ENCODE measurements around the gene ZNF169.
A peak's percentile ranks its signal among the peaks of the same experiment; 100 is the strongest.
"Not testable (repeated sequence)": the region's sequence is repeated elsewhere in the genome, so short reads cannot be mapped to it uniquely, and the experiment has no call there.

ZNF169 gene

GRCh38 chr9:94323153-94323798 lies 64.2 kb downstream of the ZNF169 start:
- H3K4me1 ChIP-seq (ENCODE audit: control insufficient read depth, low read depth, low read length); DNase-seq; H2BK15ac ChIP-seq (replicated peaks; ENCODE audit: low read depth); H2BK120ac ChIP-seq (ENCODE audit: low read depth, low read length); H2BK5ac ChIP-seq (ENCODE audit: low read length); H3K18ac ChIP-seq (ENCODE audit: low read length); H2AK5ac ChIP-seq (ENCODE audit: low read length); H3K4me3 ChIP-seq (ENCODE audit: low read length); H3K36me3 ChIP-seq (ENCODE audit: control insufficient read depth, insufficient read depth, low read length); H3K56ac ChIP-seq (ENCODE audit: low read length); H3K4ac ChIP-seq (ENCODE audit: low read depth, low read length); H3K27ac ChIP-seq (ENCODE audit: low read depth, low read length); H3K23ac ChIP-seq (ENCODE audit: low read length); H3K9ac ChIP-seq (ENCODE audit: low read length); H3K79me1 ChIP-seq (ENCODE audit: low read length); H3K4me2 ChIP-seq (ENCODE audit: low read length); H4K8ac ChIP-seq (ENCODE audit: low read depth, low read length); H4K5ac ChIP-seq (ENCODE audit: low read length); H3K27me3 ChIP-seq (ENCODE audit: insufficient read depth, low read length, poor library complexity); H3K79me2 ChIP-seq (ENCODE audit: control insufficient read depth, insufficient read depth, low read length): not testable (repeated sequence)
- WGBS (ENCODE audit: extremely low coverage, insufficient coverage, low lambda C conversion rate) = no CpG with 5 or more reads among the region's 18 CpGs

DNA sequence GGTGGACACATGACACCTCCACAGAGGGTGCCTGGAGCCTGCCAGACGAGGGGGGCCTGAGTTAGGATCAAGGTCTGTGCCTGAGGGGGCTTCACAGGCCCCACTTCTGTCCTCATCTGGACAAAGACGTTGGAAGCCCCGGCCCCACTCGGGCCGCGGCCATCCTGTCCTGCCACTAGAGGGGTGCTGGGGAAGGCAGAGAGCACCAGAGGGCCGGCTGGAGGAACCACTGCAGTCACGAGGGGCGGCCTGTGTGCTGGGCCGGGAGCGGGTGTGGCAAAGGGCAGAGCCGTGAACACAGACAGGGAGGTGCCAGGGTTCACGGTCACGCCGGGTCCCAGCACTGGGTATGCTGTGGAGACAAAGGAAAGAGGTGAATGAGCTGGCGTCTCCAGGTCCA lies 66.5 kb downstream of the ZNF169 start:
- H4K8ac ChIP-seq (ENCODE audit: low read depth, low read length); H3K18ac ChIP-seq (ENCODE audit: low read length); H3K4me3 ChIP-seq (ENCODE audit: low read length); H2BK120ac ChIP-seq (ENCODE audit: low read depth, low read length); H3K27ac ChIP-seq (ENCODE audit: low read depth, low read length); DNase-seq; H3K9ac ChIP-seq (ENCODE audit: low read length); H3K27me3 ChIP-seq (ENCODE audit: insufficient read depth, low read length, poor library complexity); H3K79me2 ChIP-seq (ENCODE audit: control insufficient read depth, insufficient read depth, low read length); H3K79me1 ChIP-seq (ENCODE audit: low read length); H3K36me3 ChIP-seq (ENCODE audit: control insufficient read depth, insufficient read depth, low read length); H2BK5ac ChIP-seq (ENCODE audit: low read length); H3K56ac ChIP-seq (ENCODE audit: low read length); H3K23ac ChIP-seq (ENCODE audit: low read length); H3K4ac ChIP-seq (ENCODE audit: low read depth, low read length); H3K4me1 ChIP-seq (ENCODE audit: control insufficient read depth, low read depth, low read length); H4K5ac ChIP-seq (ENCODE audit: low read length); H2BK15ac ChIP-seq (replicated peaks; ENCODE audit: low read depth); H3K4me2 ChIP-seq (ENCODE audit: low read length); H2AK5ac ChIP-seq (ENCODE audit: low read length): not testable (repeated sequence)
- no CpG with 5 or more reads among the region's 16 CpGs for WGBS (ENCODE audit: extremely low coverage, insufficient coverage, low lambda C conversion rate)

- H3K27me3 ChIP-seq (ENCODE audit: insufficient read depth, low read length, poor library complexity) = not testable (repeated sequence)
Measured at GRCh38 chr9:94328544-94328943, 69.4 kb downstream of the ZNF169 start, which contains the start of gene NUTM2F. Gene NUTM2F, minus strand, starts transcription at chr9:94328644. Its CDS starts 21 bp downstream, at chr9:94328623.

GRCh38 chr9:94336445-94336844 lies 77.3 kb downstream of the ZNF169 start:
- H3K27ac ChIP-seq (ENCODE audit: low read depth, low read length); H2BK15ac ChIP-seq (replicated peaks; ENCODE audit: low read depth); H2BK5ac ChIP-seq (ENCODE audit: low read length); H3K23ac ChIP-seq (ENCODE audit: low read length); H3K4me3 ChIP-seq (ENCODE audit: low read length); H3K79me1 ChIP-seq (ENCODE audit: low read length); H3K4ac ChIP-seq (ENCODE audit: low read depth, low read length); H3K4me2 ChIP-seq (ENCODE audit: low read length); H3K4me1 ChIP-seq (ENCODE audit: control insufficient read depth, low read depth, low read length); H3K56ac ChIP-seq (ENCODE audit: low read length); DNase-seq; H4K8ac ChIP-seq (ENCODE audit: low read depth, low read length); H3K36me3 ChIP-seq (ENCODE audit: control insufficient read depth, insufficient read depth, low read length); H3K27me3 ChIP-seq (ENCODE audit: insufficient read depth, low read length, poor library complexity); H2BK120ac ChIP-seq (ENCODE audit: low read depth, low read length); H2AK5ac ChIP-seq (ENCODE audit: low read length); H3K18ac ChIP-seq (ENCODE audit: low read length); H3K79me2 ChIP-seq (ENCODE audit: control insufficient read depth, insufficient read depth, low read length); H3K9ac ChIP-seq (ENCODE audit: low read length); H4K5ac ChIP-seq (ENCODE audit: low read length): not testable (repeated sequence)
- no CpG with 5 or more reads among the region's 4 CpGs for WGBS (ENCODE audit: extremely low coverage, insufficient coverage, low lambda C conversion rate)

More at GRCh38 chr9:94328544-94328943, 69.4 kb downstream of the ZNF169 start, which contains the start of gene NUTM2F:
- not testable (repeated sequence) for H3K27ac ChIP-seq (ENCODE audit: low read depth, low read length); H4K5ac ChIP-seq (ENCODE audit: low read length); H4K8ac ChIP-seq (ENCODE audit: low read depth, low read length); DNase-seq; H3K79me1 ChIP-seq (ENCODE audit: low read length); H3K4me1 ChIP-seq (ENCODE audit: control insufficient read depth, low read depth, low read length); H2BK5ac ChIP-seq (ENCODE audit: low read length); H3K79me2 ChIP-seq (ENCODE audit: control insufficient read depth, insufficient read depth, low read length); H3K4me2 ChIP-seq (ENCODE audit: low read length); H3K4me3 ChIP-seq (ENCODE audit: low read length); H3K18ac ChIP-seq (ENCODE audit: low read length); H2BK15ac ChIP-seq (replicated peaks; ENCODE audit: low read depth); H3K56ac ChIP-seq (ENCODE audit: low read length); H2AK5ac ChIP-seq (ENCODE audit: low read length); H3K36me3 ChIP-seq (ENCODE audit: control insufficient read depth, insufficient read depth, low read length); H3K9ac ChIP-seq (ENCODE audit: low read length); H2BK120ac ChIP-seq (ENCODE audit: low read depth, low read length); H3K4ac ChIP-seq (ENCODE audit: low read depth, low read length); H3K23ac ChIP-seq (ENCODE audit: low read length)
- WGBS (ENCODE audit: extremely low coverage, insufficient coverage, low lambda C conversion rate) = no CpG with 5 or more reads among the region's 5 CpGs

DNA sequence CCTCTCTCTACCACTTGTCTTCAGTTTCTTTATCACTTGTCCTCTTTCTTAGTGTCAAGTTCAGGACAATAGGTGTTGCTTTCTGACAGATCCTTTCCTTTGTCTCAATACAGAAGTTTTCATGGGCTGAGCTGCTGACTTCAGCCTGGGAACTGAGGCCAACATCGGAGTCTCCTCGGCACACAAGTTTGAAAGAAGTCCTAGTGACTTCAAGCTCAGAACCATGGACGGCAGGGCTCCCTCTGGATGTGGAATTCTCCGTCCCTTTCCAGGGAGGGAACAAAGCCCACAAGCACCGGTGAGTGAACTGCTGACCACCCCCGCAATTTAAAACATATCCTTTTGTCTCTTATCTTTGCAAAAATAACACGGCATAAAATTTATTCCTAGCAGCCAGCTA lies 79.6 kb downstream of the ZNF169 start:
- no CpG with 5 or more reads among the region's 7 CpGs for WGBS (ENCODE audit: extremely low coverage, insufficient coverage, low lambda C conversion rate)
- DNase-seq = peak; percentile 88
- not testable (repeated sequence) for H3K27ac ChIP-seq (ENCODE audit: low read depth, low read length)

GRCh38 chr9:94339657-94340056 lies 80.6 kb downstream of the ZNF169 start:
- no CpG with 5 or more reads among the region's 6 CpGs for WGBS (ENCODE audit: extremely low coverage, insufficient coverage, low lambda C conversion rate)
- H3K36me3 ChIP-seq (ENCODE audit: control insufficient read depth, insufficient read depth, low read length); H2BK15ac ChIP-seq (replicated peaks; ENCODE audit: low read depth): not testable (repeated sequence)

More for the DNA sequence above, 79.6 kb downstream of the ZNF169 start:
- H4K5ac ChIP-seq (ENCODE audit: low read length); H2BK5ac ChIP-seq (ENCODE audit: low read length); H2BK120ac ChIP-seq (ENCODE audit: low read depth, low read length); H3K56ac ChIP-seq (ENCODE audit: low read length); H3K27me3 ChIP-seq (ENCODE audit: insufficient read depth, low read length, poor library complexity); H3K4ac ChIP-seq (ENCODE audit: low read depth, low read length); H3K4me2 ChIP-seq (ENCODE audit: low read length); H3K9ac ChIP-seq (ENCODE audit: low read length); H3K79me1 ChIP-seq (ENCODE audit: low read length); H2AK5ac ChIP-seq (ENCODE audit: low read length); H3K36me3 ChIP-seq (ENCODE audit: control insufficient read depth, insufficient read depth, low read length); H2BK15ac ChIP-seq (replicated peaks; ENCODE audit: low read depth); H4K8ac ChIP-seq (ENCODE audit: low read depth, low read length); H3K18ac ChIP-seq (ENCODE audit: low read length); H3K79me2 ChIP-seq (ENCODE audit: control insufficient read depth, insufficient read depth, low read length); H3K23ac ChIP-seq (ENCODE audit: low read length); H3K4me3 ChIP-seq (ENCODE audit: low read length); H3K4me1 ChIP-seq (ENCODE audit: control insufficient read depth, low read depth, low read length): not testable (repeated sequence)

More at GRCh38 chr9:94339657-94340056, 80.6 kb downstream of the ZNF169 start:
- not testable (repeated sequence) for H2AK5ac ChIP-seq (ENCODE audit: low read length); H3K18ac ChIP-seq (ENCODE audit: low read length); H3K4me2 ChIP-seq (ENCODE audit: low read length); H3K27me3 ChIP-seq (ENCODE audit: insufficient read depth, low read length, poor library complexity); H3K4me1 ChIP-seq (ENCODE audit: control insufficient read depth, low read depth, low read length); H3K79me1 ChIP-seq (ENCODE audit: low read length); H3K56ac ChIP-seq (ENCODE audit: low read length); H4K5ac ChIP-seq (ENCODE audit: low read length); H3K79me2 ChIP-seq (ENCODE audit: control insufficient read depth, insufficient read depth, low read length); H3K4ac ChIP-seq (ENCODE audit: low read depth, low read length); H3K27ac ChIP-seq (ENCODE audit: low read depth, low read length); H4K8ac ChIP-seq (ENCODE audit: low read depth, low read length); H3K9ac ChIP-seq (ENCODE audit: low read length); DNase-seq; H3K4me3 ChIP-seq (ENCODE audit: low read length); H2BK120ac ChIP-seq (ENCODE audit: low read depth, low read length); H3K23ac ChIP-seq (ENCODE audit: low read length); H2BK5ac ChIP-seq (ENCODE audit: low read length)

All from mesendoderm (in vitro differentiated cells).